ENCODE results near the gene NSD1. TPM values are rescaled to one million over a fixed set of nuclear protein-coding genes. Genes with fewer than 3 reads are reported as not detected.
"Not testable (repeated sequence)": the region's sequence is repeated elsewhere in the genome, so short reads cannot be mapped to it uniquely, and the experiment has no call there.

The NSD1 gene
- total and polyA plus RNA-seq, 2 of the 4 experiments (the other 2 are of a cell fraction): 7.7 to 31.0 TPM

- POLR2A ChIA-PET (ENCODE audit: unreplicated experiment); H3K18ac ChIP-seq (ENCODE audit: low read depth, low read length); H3K14ac ChIP-seq (replicated peaks; ENCODE audit: low read depth, low read length); H2AFZ ChIP-seq (replicated peaks; ENCODE audit: low read length, poor library complexity); dilution Hi-C loops (cut with HindIII; ENCODE audit: low sequenced_read_pairs, unreplicated experiment); H4K20me1 ChIP-seq (ENCODE audit: insufficient read depth, low read length); H3K4ac ChIP-seq (ENCODE audit: low read depth, low read length); DNase-seq; H3K9ac ChIP-seq (ENCODE audit: low read depth, low read length); H3K4me2 ChIP-seq (ENCODE audit: low read depth, low read length); H2BK15ac ChIP-seq (ENCODE audit: low read depth, low read length); H4K5ac ChIP-seq (ENCODE audit: low read depth, low read length); H3K4me3 ChIP-seq (ENCODE audit: insufficient read depth, low read depth, low read length); H3K27me3 ChIP-seq (ENCODE audit: control insufficient read depth, insufficient read depth, low read length); BruUV-seq (replicated peaks); H2BK5ac ChIP-seq (ENCODE audit: low read depth, low read length, poor library complexity, severe bottlenecking); H3K9me3 ChIP-seq (ENCODE audit: control insufficient read depth, insufficient read depth, low read length); intact Hi-C loops (cut with micrococcal nuclease); in situ Hi-C loops (cut with MboI; ENCODE audit: low sequenced_read_pairs); H3K56ac ChIP-seq (ENCODE audit: extremely low read depth, insufficient read depth, low read length); CTCF ChIA-PET; H2BK120ac ChIP-seq (ENCODE audit: low read depth, low read length); H3K23ac ChIP-seq (ENCODE audit: low read depth, low read length); H3K4me1 ChIP-seq (ENCODE audit: control insufficient read depth, insufficient read depth, low read length); H2BK20ac ChIP-seq (ENCODE audit: low read depth, low read length); H4K8ac ChIP-seq (ENCODE audit: low read depth in 2 of 2, low read length in 2 of 2); ATAC-seq (ENCODE audit: low read depth); H3K9me1 ChIP-seq (ENCODE audit: insufficient read depth, low read length); H3K27ac ChIP-seq (ENCODE audit: insufficient read depth, low read length); H4K91ac ChIP-seq (ENCODE audit: insufficient read depth, low read depth, low read length); H2AK5ac ChIP-seq (ENCODE audit: low read depth, low read length); H2AK9ac ChIP-seq (replicated peaks; ENCODE audit: low read depth, low read length, poor library complexity): not testable (repeated sequence)
- H3K36me3 ChIP-seq (ENCODE audit: control insufficient read depth, insufficient read depth, low read length): peaks cover 12% of the 10 kb centered on the region
- no CpG with 5 or more reads among the region's 9 CpGs for WGBS, 2 experiments (ENCODE audit: extremely low coverage in 2 of 2, insufficient read length in 1 of 2)
- H3K79me1 ChIP-seq (ENCODE audit: low read depth in 1 of 2, low read length in 2 of 2): peaks cover 24 to 59% of the 10 kb centered on the region in 2 experiments
Measured at GRCh38 chr5:177177847-177178437, 44.4 kb downstream of the NSD1 start.

Measured in IMR-90 (cell line).